Lower lobe of right lung (tissue), 2 donors: ENCODE data around the gene SLC13A1. TPM values are rescaled to one million over a fixed set of nuclear protein-coding genes. Genes with fewer than 3 reads are reported as not detected.

Experiments
- ATAC-seq, 2 donors: fragments of 200-7000 bp; cut with Tn5 transposase; one replicate each; pipeline ENCODE4 v1.9.1; 2020 to 2022; ENCODE audit warnings: mild to moderate bottlenecking in 2 of 2, moderate library complexity in 2 of 2
- DNase-seq: peaks from one replicate; pipeline ENCODE4 v3.0.0-alpha.2; 2020
- H3K27ac ChIP-seq: fragments of 200-600 bp; one replicate; pipeline ENCODE4 v1.8.0; 2022
- H3K27me3 ChIP-seq: fragments of 200-600 bp; one replicate; pipeline ENCODE4 v1.8.0; 2022; ENCODE audit warnings: low read depth
- H3K36me3 ChIP-seq: fragments of 200-600 bp; one replicate; pipeline ENCODE4 v1.8.0; 2022; ENCODE audit warnings: mild to moderate bottlenecking
- H3K4me1 ChIP-seq: fragments of 200-600 bp; one replicate; pipeline ENCODE4 v1.8.0; 2022
- H3K4me3 ChIP-seq: fragments of 200-600 bp; one replicate; pipeline ENCODE4 v1.8.0; 2022; ENCODE audit warnings: mild to moderate bottlenecking
- H3K9me3 ChIP-seq: fragments of 200-600 bp; one replicate; pipeline ENCODE4 v1.8.0; 2022
- CTCF ChIP-seq: fragments of 200-600 bp; IDR thresholded peaks from one replicate; pipeline ENCODE4 v1.8.0; 2022; ENCODE audit warnings: antibody characterized with exemption, mild to moderate bottlenecking
- intact Hi-C: fragments of 100-400 bp; cut with DNase I; formaldehyde crosslinking; loops from one replicate; pipeline ENCODE4 v1.11.0; 2022
- total RNA-seq: library from RNA; stranded (reverse); fragmentation: NEBNext Ultra II Directional; extraction: Animal tissue kit (Norgen Biotek cat#: 25700); gene quantifications from one replicate; pipeline ENCODE4 v1.2.1, GENCODE V29; 2021
- donor health status: DM: no; HTN: yes; CAD: no; lungs with severe emphysema.

The SLC13A1 gene
- total RNA-seq, 1 donor from 2014 or later, result not detected

DNA sequence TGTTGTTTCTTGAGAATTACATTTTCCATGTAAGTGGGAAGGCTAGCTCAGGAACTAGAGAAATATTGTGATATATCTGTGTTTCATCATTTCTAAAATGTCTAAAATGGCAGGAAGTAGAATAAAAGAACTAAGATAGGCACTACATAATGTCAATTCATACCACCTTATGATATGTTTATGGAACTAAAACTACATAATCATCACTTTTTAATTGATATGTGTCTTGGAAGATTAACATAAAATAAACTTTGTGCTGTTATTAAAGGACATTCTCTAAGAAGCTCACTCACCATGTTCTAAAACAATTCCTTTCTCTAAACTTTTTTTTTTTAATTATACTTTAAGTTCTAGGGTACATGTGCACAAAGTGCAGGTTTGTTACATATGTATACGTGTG lies 120.7 kb downstream of the SLC13A1 start:
- no peak for ATAC-seq

DNA sequence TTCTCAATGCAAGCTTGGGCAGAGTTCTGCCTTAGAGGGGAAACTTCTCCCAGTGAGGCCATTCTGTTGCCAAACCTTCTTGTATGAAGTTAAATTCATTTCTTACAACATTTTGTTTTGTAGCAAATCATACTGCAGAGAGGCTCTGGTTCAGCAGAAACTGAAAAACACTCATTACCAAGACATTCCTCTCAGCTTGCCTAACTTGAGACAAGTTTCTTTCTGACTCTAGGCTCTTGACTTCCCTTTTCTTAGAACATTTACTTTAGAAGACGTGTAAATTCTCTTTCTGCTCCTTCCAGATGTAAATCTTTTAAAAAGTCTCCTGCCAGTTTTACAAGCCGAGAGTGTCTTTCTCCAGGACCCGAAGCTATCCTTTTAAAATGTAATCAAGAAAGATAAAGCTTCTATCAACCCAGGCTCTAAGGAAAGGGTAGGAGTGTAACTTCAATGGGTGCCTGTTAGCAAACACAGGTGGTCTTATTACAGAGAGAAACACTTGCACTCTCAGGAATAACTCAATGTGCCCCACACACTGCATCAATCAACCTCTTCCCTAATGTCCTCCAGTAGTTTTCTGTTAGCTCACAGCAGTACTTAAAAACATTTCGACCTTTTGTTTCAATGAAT lies 123.8 kb downstream of the SLC13A1 start:
- intact Hi-C loops, result no loop called here
- H3K27me3 ChIP-seq, result no peaks in the 10 kb centered on the region
- TF ChIP-seq CTCF, result no peak
- H3K9me3 ChIP-seq, result no peaks in the 10 kb centered on the region
- H3K36me3 ChIP-seq, result no peaks in the 10 kb centered on the region
- no peaks in the 10 kb centered on the region for H3K4me1 ChIP-seq
- H3K4me3 ChIP-seq, result no peak overlapping the region
- no peak for DNase-seq
- no peak for ATAC-seq
- H3K27ac ChIP-seq, result no peak overlapping the region

More for the DNA sequence above, 120.7 kb downstream of the SLC13A1 start:
- no peak for DNase-seq
- Histone ChIP-seq H3K27me3 (no peaks in the 10 kb centered on the region), H3K4me3 (no peak overlapping the region), H3K9me3 (no peaks in the 10 kb centered on the region), H3K27ac (no peak overlapping the region), H3K4me1 (no peaks in the 10 kb centered on the region), H3K36me3 (no peaks in the 10 kb centered on the region)
- TF ChIP-seq CTCF, result no peak
- intact Hi-C loops, result no loop called here

GRCh38 chr7:123070702-123071286 lies 129.0 kb downstream of the SLC13A1 start:
- no peaks in the 10 kb centered on the region for H3K36me3 ChIP-seq
- intact Hi-C loops, result no loop called here
- DNase-seq (no peak), ATAC-seq (no peak)
- TF ChIP-seq CTCF, result no peak
- H3K4me1 ChIP-seq, result no peaks in the 10 kb centered on the region
- no peak overlapping the region for H3K27ac ChIP-seq
- no peak overlapping the region for H3K4me3 ChIP-seq
- no peaks in the 10 kb centered on the region for H3K9me3 ChIP-seq
- no peaks in the 10 kb centered on the region for H3K27me3 ChIP-seq

GRCh38 chr7:123067814-123068213 lies 132.0 kb downstream of the SLC13A1 start:
- Histone ChIP-seq H3K4me1 (no peaks in the 10 kb centered on the region), H3K9me3 (no peaks in the 10 kb centered on the region), H3K4me3 (no peak overlapping the region), H3K27ac (no peak overlapping the region), H3K27me3 (no peaks in the 10 kb centered on the region), H3K36me3 (no peaks in the 10 kb centered on the region)
- DNase-seq (no peak), ATAC-seq (peak in 1 of 2 donors; percentile 19)
- intact Hi-C loops, result no loop called here
- TF ChIP-seq CTCF, result no peak

Other genes with a start within 250 kb of the SLC13A1 start
- gene TAS2R16, start 204.3 kb downstream of the SLC13A1 start, total RNA-seq, result not detected